Activated effector memory CD4-positive, alpha-beta T cell treated with Interleukin-2 at 50 U/mL for 16 hours (primary cell): ENCODE results near the gene PMM2.
"Not testable (repeated sequence)": the region's sequence is repeated elsewhere in the genome, so short reads cannot be mapped to it uniquely, and the experiment has no call there.

Source experiments
- DNase-seq: peaks from one replicate; pipeline ENCODE4 v3.0.0-alpha.2; 2020

The PMM2 gene

DNA sequence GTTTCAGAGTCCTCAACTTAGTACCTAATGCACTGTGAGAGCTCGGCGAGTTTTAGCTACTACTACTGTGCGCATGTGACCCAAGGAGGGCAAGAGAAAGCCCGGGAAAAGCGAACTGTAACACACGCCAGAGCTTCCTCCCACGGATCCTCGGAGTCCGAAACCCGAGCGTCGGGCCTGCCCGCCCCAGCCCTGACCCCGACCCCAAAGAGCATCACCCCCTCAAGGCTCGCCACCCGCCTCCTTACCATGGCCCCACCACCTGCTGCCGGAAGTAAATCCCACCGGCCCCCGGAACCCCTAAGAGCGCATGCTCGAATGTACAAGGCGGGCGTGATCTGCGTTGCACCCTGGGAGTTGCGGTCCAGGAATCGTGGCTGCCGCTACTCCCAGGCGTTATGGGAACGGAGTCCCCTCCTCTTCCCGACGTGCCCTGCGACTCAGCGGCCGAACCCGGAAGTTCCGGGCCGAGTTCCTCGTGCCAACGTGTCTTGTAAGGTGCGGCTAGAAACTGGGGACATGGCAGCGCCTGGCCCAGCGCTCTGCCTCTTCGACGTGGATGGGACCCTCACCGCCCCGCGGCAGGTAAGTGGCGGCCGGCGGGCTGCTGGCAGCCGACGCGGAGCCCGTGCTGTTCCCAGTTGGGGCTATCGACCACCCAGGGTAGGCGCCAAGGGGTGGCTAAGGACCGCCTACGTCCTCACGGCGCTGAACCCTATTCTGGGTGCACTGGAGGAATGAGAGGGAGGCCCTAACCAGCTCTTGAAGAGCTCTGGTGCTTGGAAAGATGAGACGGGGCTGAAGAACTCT is at the start of gene PMM2, which contains the start of gene TMEM186:
Gene PMM2 (plus strand): TSS at position 476 of the 810 bp plus-strand sequence. CDS start 44 bp downstream, at position 520.
Gene TMEM186 (minus strand): TSS at position 276 of the 810 bp plus-strand sequence. CDS start 25 bp downstream, at position 251.
- DNase-seq, result peak; percentile 93

DNA sequence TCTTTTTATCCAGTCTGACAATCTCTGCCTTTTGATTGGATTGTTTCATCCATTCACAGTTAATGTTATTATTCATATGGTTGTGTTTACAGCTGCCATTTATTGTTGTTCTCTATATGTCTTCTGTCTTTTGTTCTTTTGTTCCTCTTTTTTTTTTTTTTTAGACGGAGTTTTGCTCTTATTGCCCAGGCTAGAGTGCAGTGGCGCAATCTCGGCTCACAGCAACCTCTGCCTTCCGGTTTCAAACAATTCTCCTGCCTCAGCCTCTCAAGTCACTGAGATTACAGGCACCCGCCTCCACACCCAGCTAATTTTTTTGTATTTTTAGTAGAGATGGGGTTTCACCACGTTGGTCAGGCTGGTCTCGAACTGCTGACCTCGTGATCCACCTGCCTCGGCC is 48.7 kb upstream of the PMM2 start:
- not testable (repeated sequence) for DNase-seq

DNA sequence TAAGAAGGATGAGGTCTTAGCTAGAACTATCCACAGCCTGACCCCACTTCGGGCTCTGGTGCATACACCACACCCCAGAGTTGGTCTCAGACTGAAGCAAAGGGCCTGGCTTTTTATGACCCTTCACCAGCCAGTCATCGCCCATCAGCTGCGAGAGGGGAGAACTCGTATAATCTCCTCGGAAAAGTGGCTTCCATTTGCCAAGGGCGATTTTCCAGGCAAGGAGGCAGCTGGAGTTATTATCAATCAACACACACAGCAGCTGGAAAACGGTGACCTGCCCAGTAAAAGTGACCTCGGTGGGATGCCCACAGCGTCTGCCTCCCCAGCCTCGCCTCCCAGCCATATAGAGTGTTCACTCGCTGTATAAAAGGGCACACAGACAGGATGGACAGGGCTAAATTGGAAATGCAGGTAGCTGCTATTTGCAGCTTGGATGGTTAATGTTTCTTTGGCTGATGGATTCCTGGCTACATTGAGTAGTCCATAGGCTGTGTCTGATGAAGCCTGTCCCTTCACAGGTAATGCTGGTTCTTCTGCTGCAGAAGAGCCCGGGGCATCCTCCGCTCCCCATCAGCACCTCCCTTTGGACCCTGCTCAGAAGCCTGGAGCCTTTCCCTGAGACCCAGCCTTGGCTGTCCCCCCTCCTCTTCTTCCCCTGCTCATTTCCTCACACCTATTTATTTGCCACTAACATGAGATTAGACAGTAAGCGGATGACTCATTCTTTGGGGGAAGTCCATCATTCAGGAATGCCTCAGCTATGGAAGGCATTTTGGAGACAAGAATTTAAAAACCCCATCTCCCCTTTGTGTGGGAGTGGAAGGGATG is 45.9 kb upstream of the PMM2 start:
- DNase-seq, result no peak

DNA sequence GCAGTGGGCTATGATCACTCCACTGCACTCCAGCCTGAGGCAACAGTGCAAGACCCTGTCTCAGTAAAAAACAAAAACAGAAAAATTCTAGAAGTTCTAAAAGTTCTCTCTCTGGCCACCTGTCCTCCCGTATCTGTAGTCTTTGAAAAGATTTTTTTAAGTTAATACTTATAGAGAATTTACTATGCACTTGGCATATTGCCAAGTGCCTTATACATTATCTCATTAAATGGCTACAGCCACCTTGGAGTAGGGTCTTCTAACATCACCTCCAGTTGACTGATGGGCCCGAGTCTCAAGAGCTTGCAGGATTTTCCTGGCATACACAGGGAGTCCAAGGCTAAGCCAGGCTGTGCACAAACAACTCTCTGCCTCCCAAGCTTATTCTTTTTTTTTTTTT is 44.9 kb upstream of the PMM2 start:
- no peak for DNase-seq

DNA sequence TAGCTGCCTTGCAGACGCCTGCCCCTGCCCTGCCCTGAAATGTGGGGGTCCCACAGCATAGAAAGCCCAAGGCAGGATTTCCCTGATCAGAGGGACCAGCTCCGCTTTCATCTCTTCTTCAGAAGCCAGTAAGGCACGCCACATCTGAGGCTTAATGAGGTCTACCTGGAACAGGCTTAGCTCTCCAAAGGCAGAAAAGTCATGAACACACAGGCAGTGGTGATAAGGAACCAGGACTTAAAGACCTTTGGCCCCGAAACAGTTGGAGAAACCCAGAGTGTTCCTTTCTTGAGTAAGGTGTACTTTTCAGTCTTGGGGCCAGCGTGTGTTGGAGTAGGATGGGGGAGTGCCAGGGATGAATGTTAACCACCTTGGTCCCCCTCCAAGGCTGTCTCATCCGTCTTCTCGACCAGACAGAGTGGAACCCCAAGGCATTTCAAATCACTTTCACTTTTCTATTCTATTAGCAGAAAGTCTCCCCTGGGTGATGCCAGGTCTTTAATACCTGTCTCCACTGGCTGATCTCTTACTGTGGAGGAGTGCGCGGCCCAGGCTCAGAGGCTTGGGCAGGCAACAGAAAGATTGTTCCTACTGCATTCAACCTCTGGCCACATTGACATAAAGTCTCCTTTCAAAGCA is 44.1 kb upstream of the PMM2 start:
- no peak for DNase-seq

DNA sequence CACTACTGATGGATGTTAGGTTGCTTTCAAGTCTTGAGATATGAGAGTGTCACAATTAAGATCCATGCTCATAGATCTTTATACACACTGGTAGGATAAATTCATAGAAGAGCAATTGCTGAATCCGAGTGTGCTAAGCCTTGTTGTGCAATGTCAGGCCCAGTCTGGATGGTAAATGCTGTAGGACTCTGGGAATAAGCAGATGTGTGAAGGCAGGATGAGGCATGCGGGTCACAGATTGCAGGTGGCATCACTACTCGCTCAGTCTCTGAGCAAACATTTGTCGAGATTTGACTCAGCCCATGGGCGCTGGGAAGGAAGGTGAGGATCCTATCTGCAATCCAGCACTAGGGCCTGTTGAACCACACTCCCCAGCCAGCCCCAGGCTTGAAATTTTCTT is 40.9 kb upstream of the PMM2 start:
- DNase-seq, result no peak

DNA sequence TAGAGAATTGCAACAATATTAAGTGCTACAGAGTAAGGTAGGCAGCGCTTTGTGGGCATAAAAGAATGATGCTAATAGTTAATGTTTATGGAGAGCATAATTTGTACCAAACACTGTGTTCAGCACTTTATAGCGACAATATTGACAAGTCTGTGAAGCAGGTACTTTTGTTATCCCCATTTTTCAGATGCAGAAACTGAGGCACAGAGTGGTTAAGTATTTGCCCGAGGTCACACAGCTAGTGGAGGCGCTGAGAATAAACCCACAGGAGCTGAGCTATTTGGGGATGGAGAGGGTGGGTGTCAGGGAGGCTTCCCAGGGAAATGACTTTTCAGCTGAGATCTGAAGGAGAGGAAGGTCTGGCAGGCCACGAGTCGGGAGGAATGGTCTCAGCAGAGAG is 39.6 kb upstream of the PMM2 start:
- DNase-seq, result no peak

DNA sequence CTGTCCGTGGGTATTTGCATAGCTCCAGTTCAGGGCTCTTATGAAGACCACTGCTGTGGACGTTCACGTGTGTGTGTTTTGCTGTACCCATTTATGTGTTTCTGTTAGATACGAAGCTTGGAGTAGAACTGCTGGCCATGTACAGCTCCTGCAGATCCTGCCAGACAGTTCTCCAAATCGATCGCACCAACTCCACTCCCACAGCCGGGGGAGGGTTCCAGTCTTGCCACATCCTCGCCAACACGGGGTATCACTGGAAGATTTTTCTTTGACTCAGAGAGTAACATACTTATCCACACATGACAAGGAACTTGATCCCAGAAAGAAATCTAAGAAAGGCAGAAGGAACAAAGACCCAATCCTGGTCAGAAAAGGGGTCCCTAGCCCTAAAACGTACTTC is 37.6 kb upstream of the PMM2 start:
- no peak for DNase-seq

DNA sequence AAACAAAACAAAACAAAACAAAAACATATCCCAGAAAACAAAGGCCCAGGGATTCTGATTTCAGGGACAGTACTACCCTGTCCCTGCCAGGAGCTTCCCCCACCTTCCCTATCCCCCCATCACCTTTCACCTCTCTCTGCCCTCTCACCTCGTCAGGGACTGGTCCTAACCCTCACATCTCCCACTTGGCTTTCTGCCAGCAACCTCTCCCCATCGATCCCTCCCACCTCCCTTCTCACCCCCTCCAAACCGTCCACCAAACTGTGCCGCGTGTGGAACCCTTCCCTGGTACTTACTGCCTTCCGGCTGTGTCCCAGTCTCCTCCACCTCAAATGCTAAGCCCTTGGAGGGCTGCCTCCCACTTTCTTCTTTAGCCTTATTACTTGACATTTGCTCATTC is 36.6 kb upstream of the PMM2 start:
- no peak for DNase-seq

DNA sequence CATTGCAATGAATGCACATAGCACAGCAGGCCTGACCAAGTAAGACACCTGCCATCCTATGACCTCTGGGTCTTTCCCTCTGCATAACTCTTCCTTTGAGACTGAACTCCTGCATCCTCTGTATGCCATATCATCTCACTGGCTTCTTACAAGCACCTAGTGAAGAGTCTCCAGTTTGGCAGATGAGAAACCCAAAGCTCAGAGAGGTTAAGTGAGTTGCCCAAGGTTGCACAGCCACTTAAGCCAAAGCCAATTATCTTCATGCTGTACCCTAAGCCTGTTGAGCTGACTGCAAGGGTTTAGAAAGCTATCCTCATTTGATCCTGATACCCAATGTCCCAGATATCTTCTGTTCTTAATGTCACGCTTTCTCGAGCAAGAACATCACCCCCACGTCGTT is 35.4 kb upstream of the PMM2 start:
- no peak for DNase-seq

DNA sequence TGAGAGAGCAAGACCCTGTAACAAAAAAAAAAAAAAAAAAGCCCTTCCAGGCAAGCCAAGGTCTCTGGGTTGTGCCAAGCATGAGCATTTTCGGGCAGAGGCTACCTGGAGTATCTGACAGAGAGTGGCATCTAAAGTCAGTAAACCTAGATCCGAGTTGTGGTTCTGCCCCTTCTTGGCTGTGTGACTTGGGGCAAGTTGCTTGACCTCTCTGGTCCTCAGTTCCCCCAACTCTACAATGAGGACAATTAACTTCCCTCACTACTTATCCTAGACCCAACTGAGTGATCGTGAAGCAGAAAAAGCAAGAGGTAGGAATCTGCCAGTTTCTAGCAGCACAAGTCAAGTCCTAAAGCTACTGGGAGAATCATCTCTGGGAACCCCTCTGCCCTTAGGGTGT is 34.6 kb upstream of the PMM2 start:
- DNase-seq, result no peak

DNA sequence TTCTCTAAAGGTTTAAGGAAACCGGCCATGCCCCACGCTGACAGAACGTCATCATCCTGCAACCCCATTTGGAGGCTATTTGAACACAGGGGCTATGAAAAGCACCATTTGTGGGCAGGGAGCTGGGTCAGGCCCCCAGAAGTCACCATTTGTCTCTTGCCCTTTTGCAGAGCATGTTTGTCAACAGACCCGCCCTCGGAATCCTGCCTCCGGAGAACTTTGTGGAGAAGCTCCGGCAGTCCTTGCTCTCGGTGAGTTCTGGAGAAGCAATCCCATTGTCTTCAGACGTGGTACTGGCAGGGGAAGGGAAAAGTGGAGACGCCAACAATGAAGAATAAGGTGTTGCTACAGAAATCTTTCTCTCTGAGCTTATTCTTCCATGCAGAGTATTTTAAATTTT is 33.7 kb upstream of the PMM2 start:
- no peak for DNase-seq

DNA sequence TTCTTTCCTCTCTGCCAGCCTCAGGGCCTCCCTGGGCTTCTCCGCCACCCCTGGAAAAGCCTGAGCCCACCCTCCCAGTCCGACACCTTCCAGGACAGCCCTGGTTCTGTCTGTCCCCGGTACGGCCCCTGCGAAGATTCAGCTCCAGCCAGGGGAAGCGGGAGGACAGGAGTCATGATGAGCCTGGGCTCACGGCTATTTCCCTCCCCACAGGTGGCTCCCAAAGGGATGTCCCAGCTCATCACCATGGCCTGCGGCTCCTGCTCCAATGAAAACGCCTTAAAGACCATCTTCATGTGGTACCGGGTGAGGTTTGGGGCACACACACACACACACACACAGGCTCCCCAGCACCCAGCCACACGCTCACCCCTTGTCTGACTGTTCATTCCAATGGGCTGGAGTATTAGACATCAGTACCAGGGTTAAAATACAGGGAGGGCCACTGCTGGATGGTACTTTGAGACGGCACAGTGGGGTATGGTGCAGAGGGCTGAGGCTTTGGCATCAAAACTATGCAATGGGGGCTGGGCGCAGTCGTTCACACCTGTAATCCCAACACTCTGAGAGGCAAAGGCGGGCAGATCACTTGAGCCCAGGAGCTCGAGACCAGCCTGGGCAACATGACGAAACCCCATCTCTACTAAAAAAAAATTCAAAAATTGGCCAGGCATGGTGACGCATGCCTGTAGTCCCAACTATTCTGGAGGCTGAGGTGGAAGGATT is 33.0 kb upstream of the PMM2 start:
- no peak for DNase-seq

DNA sequence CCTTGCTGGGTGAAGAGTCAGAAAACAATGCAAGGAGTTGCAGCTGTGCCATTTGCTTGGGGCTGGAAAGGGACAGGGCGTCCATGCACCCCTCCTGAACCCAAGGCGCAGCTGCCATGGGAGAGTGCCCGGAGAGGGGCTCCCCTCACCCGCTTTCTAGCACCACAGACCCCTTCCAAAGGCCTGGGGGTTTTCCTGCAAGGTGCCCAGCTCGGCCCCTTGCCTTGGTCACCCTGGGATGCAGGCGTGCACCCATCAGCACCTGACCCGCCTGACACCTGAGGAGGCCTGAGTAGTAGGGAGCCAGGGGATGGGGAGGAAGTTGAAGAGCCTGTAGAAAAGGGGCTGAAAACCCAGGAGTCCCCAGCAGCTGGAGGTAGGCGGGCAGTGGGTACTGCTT is 30.5 kb upstream of the PMM2 start:
- no peak for DNase-seq

DNA sequence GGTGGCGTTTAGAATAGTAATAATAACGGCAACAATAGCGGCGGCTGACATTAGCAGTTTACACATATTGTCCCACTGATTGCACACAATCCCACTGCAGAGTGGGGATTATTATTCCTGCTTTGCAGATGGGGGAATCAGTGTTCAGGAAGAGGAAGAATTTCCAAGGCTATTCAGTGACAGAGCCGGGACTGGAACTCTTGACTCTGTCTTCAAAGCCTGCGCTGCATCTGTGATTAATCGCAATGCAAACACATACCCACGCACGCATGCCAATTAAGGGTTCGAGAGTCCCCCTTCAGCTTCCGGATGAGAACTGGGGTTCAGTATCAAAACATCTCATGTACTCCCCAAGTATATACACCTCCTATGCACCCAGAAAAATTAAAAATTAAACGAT is 29.4 kb upstream of the PMM2 start:
- no peak for DNase-seq

DNA sequence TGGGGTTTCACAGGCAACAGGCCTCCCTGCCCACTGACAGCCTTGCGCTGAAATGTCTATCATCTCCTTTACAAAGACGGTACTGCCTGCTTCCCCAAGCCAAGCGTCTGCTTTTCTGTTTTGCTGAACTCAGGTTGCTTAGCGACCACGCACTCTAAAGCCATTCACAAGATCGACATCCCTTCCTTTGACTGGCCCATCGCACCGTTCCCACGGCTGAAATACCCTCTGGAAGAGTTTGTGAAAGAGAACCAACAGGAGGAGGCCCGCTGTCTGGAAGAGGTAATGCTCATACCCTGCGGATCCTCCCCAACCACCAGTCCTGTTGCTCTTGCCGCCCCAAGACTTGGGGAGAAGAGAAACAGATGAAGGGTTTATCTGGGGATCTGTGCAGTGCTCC is 28.9 kb upstream of the PMM2 start:
- no peak for DNase-seq

DNA sequence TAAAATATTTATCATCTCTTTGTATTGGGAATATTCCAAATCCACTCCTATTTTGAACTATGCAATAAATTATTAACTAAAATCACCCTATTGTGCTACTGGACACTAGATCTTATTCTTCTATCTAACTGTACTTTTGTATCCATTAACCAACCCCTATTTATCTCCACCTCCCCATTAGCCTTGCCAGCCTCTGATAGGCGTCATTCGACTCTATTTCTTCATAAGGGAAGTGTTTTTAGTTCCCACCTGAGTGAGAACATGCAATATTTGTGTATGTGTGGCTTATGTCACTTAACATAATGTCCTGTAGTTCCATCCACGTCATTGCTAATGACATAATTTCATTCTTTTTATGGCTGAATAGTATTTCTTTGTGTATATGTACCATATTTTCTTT is 24.1 kb upstream of the PMM2 start:
- no peak for DNase-seq

DNA sequence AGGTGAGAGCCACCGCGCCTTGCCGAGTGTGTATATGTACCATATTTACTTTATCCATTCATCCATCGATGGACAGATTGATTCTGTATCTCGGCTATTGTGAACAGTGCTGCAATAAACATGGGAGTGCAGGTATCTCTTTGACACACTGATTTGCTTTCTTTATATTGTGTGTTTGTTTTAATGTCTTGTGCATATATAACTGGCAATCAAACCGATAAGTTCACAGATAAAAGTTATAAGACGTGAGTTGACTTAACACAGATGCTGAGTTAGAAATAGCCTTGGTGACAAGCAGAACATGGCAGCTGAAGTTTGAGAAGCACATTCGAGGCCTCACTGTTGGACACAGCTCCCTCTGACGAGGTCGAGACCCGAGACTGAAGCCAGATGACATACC is 23.4 kb upstream of the PMM2 start:
- DNase-seq, result no peak

DNA sequence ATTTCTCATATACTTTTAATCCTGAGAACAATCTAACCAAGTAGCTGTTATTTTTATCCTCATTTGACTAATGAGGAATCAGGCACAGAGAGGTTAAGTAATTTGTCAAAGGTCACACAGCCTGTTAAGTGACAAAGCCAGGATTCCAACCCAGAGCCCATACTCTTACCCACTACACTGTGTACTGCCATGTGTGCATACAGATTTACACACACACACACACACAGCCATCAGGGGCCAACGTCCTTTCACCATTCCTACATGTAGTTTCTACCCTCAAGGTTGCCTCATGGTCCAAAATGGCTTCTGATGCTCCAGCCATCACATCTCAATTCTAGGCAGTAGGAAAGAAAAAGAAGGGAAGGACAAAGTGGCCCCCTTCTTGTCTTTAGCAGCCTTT is 22.3 kb upstream of the PMM2 start:
- DNase-seq, result no peak

DNA sequence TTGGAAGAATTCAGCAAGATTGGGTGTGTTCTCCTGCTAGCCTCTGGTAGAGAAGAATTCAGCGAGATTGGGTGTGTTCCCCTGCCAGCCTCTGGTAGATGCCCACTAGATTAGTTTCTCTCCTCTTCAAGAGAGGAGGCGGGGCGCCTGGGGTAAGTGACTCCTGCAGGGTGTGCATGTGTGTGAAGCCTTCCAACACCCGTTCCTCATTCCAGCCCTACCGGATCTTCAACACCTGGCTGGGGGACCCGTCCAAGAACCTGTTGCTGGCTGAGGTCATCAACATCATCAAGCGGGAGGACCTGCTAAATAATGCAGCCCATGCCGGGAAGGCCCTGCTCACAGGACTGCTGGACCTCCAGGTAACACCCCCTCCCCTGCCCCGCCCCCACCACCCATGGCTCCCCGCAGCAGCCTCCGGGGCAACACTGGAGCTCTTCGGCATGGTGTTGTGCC is 21.5 kb upstream of the PMM2 start:
- DNase-seq, result no peak

DNA sequence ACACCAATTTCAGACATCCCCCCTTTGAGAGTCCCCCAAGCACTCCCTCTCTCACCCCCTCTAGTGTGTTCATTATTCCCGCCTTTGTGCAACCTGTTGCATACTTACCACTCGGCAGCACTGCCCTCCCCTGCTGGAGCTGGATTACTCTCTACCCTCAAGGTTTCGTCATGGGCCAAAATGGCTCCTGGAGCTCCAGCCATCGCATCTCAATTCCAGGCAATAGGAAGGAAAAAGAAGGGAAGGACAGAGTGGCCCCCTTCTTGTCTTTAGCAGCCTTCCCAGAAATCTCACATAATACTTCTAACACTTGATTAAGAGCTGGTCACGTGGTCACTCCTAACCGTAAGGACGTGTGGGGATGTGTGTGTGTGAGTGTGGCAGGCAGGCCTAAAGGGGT is 20.4 kb upstream of the PMM2 start:
- no peak for DNase-seq

DNA sequence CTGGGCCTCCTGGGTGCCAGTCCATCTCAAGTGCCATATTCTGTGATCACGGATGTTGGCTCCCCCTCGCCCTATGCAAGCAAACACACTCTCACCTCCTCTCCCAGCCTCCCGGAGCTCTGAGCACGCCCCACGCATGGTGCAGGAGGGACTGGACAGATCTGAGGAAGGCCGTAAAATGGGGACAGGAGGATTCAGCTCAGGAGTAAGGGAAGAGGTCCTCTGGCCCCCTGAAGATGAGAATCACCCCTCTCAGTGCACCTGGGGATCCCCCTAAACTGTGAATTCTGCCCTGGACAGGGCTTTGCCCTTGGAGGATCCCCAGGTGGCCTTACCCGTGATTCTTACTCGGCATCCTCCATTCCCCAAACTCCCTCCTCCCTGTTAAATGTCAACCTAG is 15.8 kb upstream of the PMM2 start:
- DNase-seq, result no peak

DNA sequence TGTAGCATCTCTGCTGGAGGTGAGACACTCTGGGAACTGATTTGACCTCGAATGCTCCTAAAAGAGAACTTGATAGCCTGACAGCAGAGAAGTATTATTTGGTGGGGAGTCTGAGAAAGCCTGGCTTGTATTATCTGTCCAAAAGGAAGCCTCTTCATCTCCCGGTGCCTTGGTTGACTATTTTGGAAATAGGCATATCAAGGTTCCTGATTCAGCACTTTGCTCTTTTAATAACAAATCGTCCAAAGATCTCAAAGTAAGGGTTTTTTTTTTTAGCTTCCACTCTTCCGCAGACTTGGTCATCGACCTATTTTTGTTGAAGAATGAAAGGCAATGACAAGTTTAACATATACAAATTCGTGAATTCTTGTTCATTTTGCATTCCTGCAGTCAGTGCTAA is 15.0 kb upstream of the PMM2 start:
- DNase-seq, result no peak
